Aorta (tissue), 5 donors: Measurements from ENCODE around the gene LRRIQ3. TPM values are rescaled to one million over a fixed set of nuclear protein-coding genes. Genes with fewer than 3 reads are reported as not detected.
A peak's percentile ranks its signal among the peaks of the same experiment; 100 is the strongest.
"Not testable (repeated sequence)": the region's sequence is repeated elsewhere in the genome, so short reads cannot be mapped to it uniquely, and the experiment has no call there.

Experiments used
- ATAC-seq: fragments of 200-7000 bp; cut with Tn5 transposase; one replicate; pipeline ENCODE4 v1.9.1; 2022; ENCODE audit warnings: moderate library complexity; ENCODE audit not compliant: low FRiP score
- DNase-seq, 2 donors: peaks; one replicate each; pipeline ENCODE4 v3.0.0-alpha.2; 2020
- H3K27ac ChIP-seq, 2 donors: one replicate each; pipeline ENCODE4 v1.5.1; 2013; ENCODE audit warnings: low read length in 2 of 2, mild to moderate bottlenecking in 2 of 2, moderate library complexity in 2 of 2, control low read depth in 1 of 2, inconsistent platforms in 1 of 2, low read depth in 1 of 2
- H3K27me3 ChIP-seq, 2 donors: one replicate each; pipeline ENCODE4 v1.6.1; 2013; ENCODE audit warnings: control low read depth in 1 of 2, low read length in 1 of 2, mild to moderate bottlenecking in 1 of 2, moderate library complexity in 1 of 2; ENCODE audit not compliant: insufficient read depth in 2 of 2, control insufficient read depth in 1 of 2
- H3K36me3 ChIP-seq, 2 donors: one replicate each; pipeline ENCODE4 v1.6.1; 2013; ENCODE audit warnings: control low read depth in 1 of 2, low read length in 1 of 2, mild to moderate bottlenecking in 1 of 2; ENCODE audit not compliant: insufficient read depth in 2 of 2, control insufficient read depth in 1 of 2
- H3K4me1 ChIP-seq, 2 donors: one replicate each; pipeline ENCODE4 v1.6.1; 2013; ENCODE audit warnings: low read length in 2 of 2, control low read depth in 1 of 2, mild to moderate bottlenecking in 1 of 2, moderate library complexity in 1 of 2; ENCODE audit not compliant: insufficient read depth in 2 of 2, control insufficient read depth in 1 of 2
- H3K4me3 ChIP-seq, 2 donors: one replicate each; pipeline ENCODE4 v1.5.1; 2013; ENCODE audit warnings: low read length in 2 of 2, control low read depth in 1 of 2, mild to moderate bottlenecking in 1 of 2
- H3K9me3 ChIP-seq: one replicate; pipeline ENCODE4 v1.6.1; 2013; ENCODE audit warnings: mild to moderate bottlenecking, low read length; ENCODE audit not compliant: control insufficient read depth
- WGBS, 2 donors: extraction: QIAGEN DNeasy Blood & Tissue Kit; methylation state at CpG; one replicate each; pipeline ENCODE4 v1.1.7; 2013; 5-methylcytosine and 5-hydroxymethylcytosine counted together
- intact Hi-C, 2 donors: fragments of 100-400 bp; cut with DNase I; formaldehyde crosslinking; loops; one replicate each; pipeline versions ENCODE4 v1.14.2 to v1.15.0; 2022
- polyA plus RNA-seq, 2 donors: library from polyadenylated mRNA; stranded (reverse); fragments of 200-250 nt; gene quantifications; one replicate each; pipeline ENCODE4 v1.2.3, GENCODE V29; 2013
- total RNA-seq, 2 donors: library from RNA; stranded (reverse); fragmentation: NEBNext Ultra II Directional; extraction: Animal tissue kit (Norgen Biotek cat#: 25700); gene quantifications; one replicate each; pipeline ENCODE4 v1.2.1, GENCODE V29; 2021
- donor health status: healthy with polysubstance abuse.
- donor health status: Bipolar disorder and iron deficiency.
- donor health status: DM: no; HTN: no; CAD: no.
- donor health status: DM: no; HTN: no; CAD: no.
- donor health status: DM: yes; HTN: yes; CAD: no.

The LRRIQ3 gene
- total and polyA plus RNA-seq, 4 donors: 0.36 to 0.81 (median 0.54) TPM

DNA sequence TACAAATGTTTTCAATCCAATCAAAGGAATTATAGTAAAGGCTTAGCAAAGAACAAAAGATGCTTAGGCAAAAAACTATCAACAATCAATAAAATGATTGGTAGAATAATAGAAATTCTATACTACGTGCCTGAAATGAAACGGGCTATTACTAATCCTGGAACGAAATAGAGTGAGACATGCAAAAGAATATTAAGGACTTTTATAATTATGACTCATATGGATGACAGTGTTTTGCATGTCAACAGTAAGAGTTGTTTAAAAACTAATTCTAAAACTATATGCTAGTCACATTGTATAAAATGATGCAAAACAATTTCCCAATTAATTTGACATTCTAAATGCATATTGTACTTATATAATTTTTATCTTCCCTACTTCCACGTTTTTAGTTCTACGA, 35.6 kb downstream of the LRRIQ3 start:
- H3K4me3 ChIP-seq: no peak overlapping the region
- intact Hi-C loops: no loop called here
- H3K4me1 ChIP-seq: no peaks in the 10 kb centered on the region
- no peak overlapping the region for H3K27ac ChIP-seq
- WGBS, 2 donors: 71 to 73% methylated on average over 5 of the region's 5 CpGs
- no peaks in the 10 kb centered on the region for H3K36me3 ChIP-seq
- no peaks in the 10 kb centered on the region for H3K27me3 ChIP-seq
- H3K9me3 ChIP-seq: no peaks in the 10 kb centered on the region
- DNase-seq (no peak), ATAC-seq (no peak)

DNA sequence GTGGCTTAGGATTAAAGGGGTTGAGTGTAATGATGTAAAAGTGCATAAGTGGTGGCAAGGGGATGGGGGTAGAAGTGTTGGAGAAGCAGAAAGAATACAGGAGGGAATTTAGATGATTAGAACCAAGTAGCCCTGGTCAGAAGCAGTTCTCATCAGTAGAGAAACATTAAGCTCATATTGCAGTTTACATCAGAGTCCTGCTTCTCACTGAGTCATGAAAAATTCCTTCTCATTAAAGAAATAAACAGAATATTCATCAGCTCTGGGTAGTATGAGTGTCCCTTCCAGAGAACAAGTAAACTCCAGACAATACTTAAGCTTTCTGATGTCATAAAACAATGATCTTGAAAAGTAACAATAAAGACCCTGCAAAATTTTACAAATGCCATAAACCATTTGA, 36.5 kb downstream of the LRRIQ3 start:
- DNase-seq (no peak), ATAC-seq (no peak)
- Histone ChIP-seq H3K27me3 (no peaks in the 10 kb centered on the region), H3K27ac (no peak overlapping the region), H3K4me3 (no peak overlapping the region), H3K4me1 (no peaks in the 10 kb centered on the region), H3K9me3 (no peaks in the 10 kb centered on the region), H3K36me3 (no peaks in the 10 kb centered on the region)
- intact Hi-C loops: no loop called here

DNA sequence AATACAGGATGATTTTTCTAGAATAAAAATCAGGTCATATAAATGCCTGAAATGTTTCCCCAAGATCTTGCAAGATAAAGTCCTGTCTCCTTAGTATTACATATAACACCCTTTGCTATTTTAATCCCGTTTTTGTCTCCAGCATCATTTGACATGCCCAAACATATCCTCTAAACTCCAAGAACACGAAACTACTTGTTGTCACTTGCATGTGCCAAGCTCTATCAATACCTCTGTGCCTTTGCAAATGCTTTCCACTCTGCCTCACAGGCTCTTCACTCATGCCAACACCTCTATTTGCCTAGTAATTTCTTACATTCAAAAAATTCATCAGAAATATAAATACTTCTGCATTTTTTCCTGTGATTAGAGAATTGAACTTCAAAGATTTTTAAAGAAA, 37.9 kb downstream of the LRRIQ3 start:
- Histone ChIP-seq H3K27ac (no peak overlapping the region), H3K4me3 (no peak overlapping the region), H3K36me3 (no peaks in the 10 kb centered on the region), H3K4me1 (no peaks in the 10 kb centered on the region), H3K9me3 (no peaks in the 10 kb centered on the region), H3K27me3 (no peaks in the 10 kb centered on the region)
- 26 to 30% methylated on average over 2 of the region's 2 CpGs for WGBS, 2 donors
- intact Hi-C loops: no loop called here
- no peak for ATAC-seq
- no peak for DNase-seq

DNA sequence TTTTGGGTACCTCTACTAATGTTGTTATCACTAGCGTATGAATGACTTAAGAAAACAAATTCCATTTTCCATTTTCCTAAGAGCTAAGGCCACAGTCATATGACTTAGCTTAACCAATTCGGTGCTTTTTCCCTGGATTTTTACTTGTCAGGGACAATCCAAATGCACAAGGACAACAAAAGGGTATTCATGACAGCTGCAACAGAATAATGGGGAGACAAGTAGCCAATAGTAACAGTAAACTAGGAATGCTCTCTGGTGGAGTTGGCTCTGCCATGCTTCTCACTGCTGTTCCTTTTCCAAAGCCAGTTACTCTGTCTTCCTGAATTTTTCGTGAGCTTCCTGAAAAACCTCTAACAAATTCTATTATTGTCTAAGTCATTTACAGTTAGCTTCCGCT, 52.9 kb downstream of the LRRIQ3 start:
- WGBS, 2 donors: 85 to 86% methylated on average over 4 of the region's 4 CpGs
- no peaks in the 10 kb centered on the region for H3K4me1 ChIP-seq
- no peaks in the 10 kb centered on the region for H3K27me3 ChIP-seq
- ATAC-seq: no peak
- H3K27ac ChIP-seq: no peak overlapping the region
- intact Hi-C loops: no loop called here
- no peak for DNase-seq
- peaks cover 2% of the 10 kb centered on the region for H3K9me3 ChIP-seq
- H3K4me3 ChIP-seq: no peak overlapping the region
- H3K36me3 ChIP-seq: no peaks in the 10 kb centered on the region

DNA sequence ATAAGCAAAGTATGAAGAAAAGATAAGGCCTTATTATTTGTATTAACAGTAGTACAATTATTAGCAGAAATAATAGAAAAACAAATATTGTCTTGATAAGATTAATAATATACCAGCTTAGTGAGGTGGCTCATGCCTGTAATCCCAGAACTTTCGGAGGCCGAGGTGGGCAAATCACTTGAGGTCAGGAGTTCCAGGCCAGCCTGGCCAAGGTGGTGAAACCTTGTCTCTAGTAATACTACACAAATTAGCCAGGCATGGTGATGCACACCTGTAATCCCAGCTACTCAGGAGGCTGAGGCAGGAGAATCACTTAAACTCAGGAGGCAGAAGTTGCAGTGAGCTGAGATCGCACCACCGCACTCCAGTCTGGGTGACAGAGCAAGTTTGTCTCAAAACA, 80.6 kb downstream of the LRRIQ3 start:
- H3K36me3 ChIP-seq, intact Hi-C loops, ATAC-seq, H3K9me3 ChIP-seq, H3K27ac ChIP-seq, H3K4me3 ChIP-seq, H3K27me3 ChIP-seq, H3K4me1 ChIP-seq: not testable (repeated sequence)
- 86 to 90% methylated on average over 4 of the region's 4 CpGs for WGBS, 2 donors
- DNase-seq: peak in 1 of 2 donors; percentile 57

DNA sequence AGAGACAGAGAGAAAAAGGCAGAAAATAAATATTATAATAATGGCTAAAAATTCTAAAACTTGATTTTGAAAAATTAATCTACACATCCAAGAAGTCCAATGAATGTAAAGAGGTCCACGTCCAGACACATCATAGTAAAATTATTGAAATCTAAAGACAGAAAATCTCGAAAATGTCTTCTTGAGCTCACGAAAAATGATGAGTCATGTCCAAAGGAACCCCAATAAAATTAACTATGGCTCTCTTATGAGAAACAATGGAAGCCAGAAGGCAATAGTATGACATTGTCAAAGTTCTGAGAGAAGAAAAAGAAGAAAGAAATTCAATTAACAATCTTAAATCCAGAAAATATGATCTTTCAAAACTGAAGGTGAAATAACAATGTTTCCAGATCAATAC, 84.6 kb downstream of the LRRIQ3 start:
- intact Hi-C loops: no loop called here
- H3K9me3 ChIP-seq: no peaks in the 10 kb centered on the region
- 75 to 83% methylated on average over 3 of the region's 3 CpGs for WGBS, 2 donors
- no peaks in the 10 kb centered on the region for H3K27me3 ChIP-seq
- no peak for DNase-seq
- ATAC-seq: no peak
- H3K4me3 ChIP-seq: no peak overlapping the region
- H3K4me1 ChIP-seq: no peaks in the 10 kb centered on the region
- H3K27ac ChIP-seq: no peak overlapping the region
- no peaks in the 10 kb centered on the region for H3K36me3 ChIP-seq

DNA sequence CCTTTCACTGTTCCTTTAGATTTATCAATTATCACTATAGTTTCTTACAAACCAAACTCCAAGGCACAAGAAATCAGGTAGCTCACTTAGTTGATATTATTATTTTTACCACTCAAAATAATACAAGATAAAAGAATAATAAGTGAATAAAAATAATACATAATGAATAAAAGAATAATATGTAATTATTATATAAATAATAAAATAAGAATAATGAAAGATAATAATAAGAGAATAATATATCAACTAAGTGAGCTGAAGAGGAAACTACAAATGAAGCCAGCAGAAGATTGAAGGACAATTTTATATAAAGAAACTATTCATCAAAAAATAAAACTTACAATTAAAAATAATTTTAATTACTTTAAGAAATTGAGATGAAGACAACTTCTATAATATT, 90.6 kb downstream of the LRRIQ3 start:
- H3K36me3 ChIP-seq: no peaks in the 10 kb centered on the region
- no peaks in the 10 kb centered on the region for H3K4me1 ChIP-seq
- no peak overlapping the region for H3K27ac ChIP-seq
- no peaks in the 10 kb centered on the region for H3K27me3 ChIP-seq
- no peaks in the 10 kb centered on the region for H3K9me3 ChIP-seq
- ATAC-seq (no peak), DNase-seq (no peak)
- intact Hi-C loops: no loop called here
- no peak overlapping the region for H3K4me3 ChIP-seq

DNA sequence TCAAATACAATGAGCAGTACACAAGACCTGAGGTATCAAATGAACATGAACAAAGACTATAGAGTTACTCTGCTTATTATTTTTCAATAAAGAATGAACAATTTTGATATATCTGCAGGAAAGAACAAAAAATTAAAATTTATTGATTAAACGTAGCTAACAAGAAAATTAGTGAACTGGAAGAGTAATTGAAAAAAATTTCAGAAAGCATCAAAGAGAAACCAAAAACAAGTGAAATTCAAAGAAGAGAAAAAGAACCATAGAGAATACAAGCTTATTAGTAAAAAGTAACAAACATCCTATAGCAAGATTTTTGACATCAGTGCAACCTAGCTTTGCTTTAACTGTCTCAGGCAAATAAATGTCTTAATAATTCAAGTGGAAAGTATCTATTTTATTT, 106.6 kb downstream of the LRRIQ3 start:
- Histone ChIP-seq H3K36me3 (no peaks in the 10 kb centered on the region), H3K9me3 (no peaks in the 10 kb centered on the region), H3K27ac (no peak overlapping the region), H3K4me3 (no peak overlapping the region), H3K27me3 (no peaks in the 10 kb centered on the region), H3K4me1 (no peaks in the 10 kb centered on the region)
- WGBS, 2 donors: 78 to 80% methylated on average over 1 of the region's 1 CpG
- ATAC-seq (no peak), DNase-seq (no peak)
- intact Hi-C loops: no loop called here

DNA sequence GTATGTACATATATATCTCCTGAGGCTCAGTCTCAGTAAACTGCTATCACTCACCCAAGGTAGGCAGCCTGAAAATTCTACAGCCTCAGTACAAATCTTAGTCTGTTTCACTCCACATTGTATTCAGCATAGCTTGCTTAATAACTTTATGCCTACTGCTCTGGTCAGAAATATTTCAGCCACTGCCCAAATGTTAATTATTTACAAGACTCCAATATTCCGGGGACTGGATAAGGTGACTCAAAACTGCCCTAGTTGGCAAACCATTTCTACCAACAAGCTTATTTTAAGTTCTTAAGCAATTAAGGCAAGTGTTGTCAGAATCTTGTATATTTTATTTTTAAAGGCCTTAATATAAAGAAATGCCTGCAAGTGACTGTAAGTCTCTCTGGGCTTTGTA, 114.8 kb downstream of the LRRIQ3 start:
- WGBS, 2 donors: 69 to 71% methylated on average over 1 of the region's 1 CpG
- Histone ChIP-seq H3K36me3 (no peaks in the 10 kb centered on the region), H3K27ac (no peak overlapping the region), H3K27me3 (no peaks in the 10 kb centered on the region), H3K4me3 (no peak overlapping the region), H3K4me1 (no peaks in the 10 kb centered on the region), H3K9me3 (no peaks in the 10 kb centered on the region)
- intact Hi-C loops: no loop called here
- DNase-seq (no peak), ATAC-seq (no peak)

DNA sequence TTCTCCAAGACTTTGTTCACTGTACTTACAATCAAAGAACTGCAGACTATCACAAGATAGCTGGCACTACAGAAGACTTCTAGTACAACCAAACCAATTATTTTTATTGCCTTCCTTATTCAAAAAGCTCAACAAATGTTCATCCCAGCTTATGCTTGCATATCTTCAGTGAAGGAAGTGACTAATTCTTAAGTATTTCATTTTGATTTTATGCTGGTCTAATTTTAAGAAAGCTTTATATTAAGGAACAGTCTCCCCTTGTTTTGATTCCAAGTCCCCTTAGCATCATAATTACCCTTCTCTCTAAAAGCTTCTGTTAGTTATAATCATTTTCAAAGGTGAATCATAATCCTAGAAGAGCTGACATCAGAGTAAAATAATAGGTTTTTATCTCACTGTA, 132.9 kb downstream of the LRRIQ3 start:
- H3K36me3 ChIP-seq: no peaks in the 10 kb centered on the region
- no peak overlapping the region for H3K27ac ChIP-seq
- H3K9me3 ChIP-seq: peaks cover 2% of the 10 kb centered on the region
- intact Hi-C loops: no loop called here
- H3K4me1 ChIP-seq: no peaks in the 10 kb centered on the region
- DNase-seq: no peak
- no peak overlapping the region for H3K4me3 ChIP-seq
- H3K27me3 ChIP-seq: no peaks in the 10 kb centered on the region
- no peak for ATAC-seq
